Uterus (tissue), 2 donors: ENCODE data around the gene ARHGEF16.

Experiments used
- CTCF ChIP-seq, 4 experiments: fragments of 200-600 bp in 2 of 4; fragments of 450-650 bp in 2 of 4; sonication (generic) in 2 of 4; IDR thresholded peaks; one replicate each; pipeline ENCODE4 v1.5.1; 2016 to 2019; ENCODE audit warnings: antibody characterized with exemption in 4 of 4, mild to moderate bottlenecking in 2 of 4, moderate library complexity in 1 of 4
- POLR2A ChIP-seq, 2 donors: fragments of 450-650 bp; IDR thresholded peaks; one replicate each; pipeline ENCODE4 v1.6.1; 2016; ENCODE audit warnings: antibody characterized with exemption in 2 of 2, mild to moderate bottlenecking in 1 of 2, moderate library complexity in 1 of 2

- TF ChIP-seq CTCF (IDR thresholded peaks at IDR 0.05) (peak in 1 of 4 experiments; percentile 22), POLR2A (IDR thresholded peaks at IDR 0.05) (no peak)
Observed at GRCh38 chr1:3471356-3472087, 17.1 kb downstream of the ARHGEF16 start.
